Prostate gland (tissue), 2 donors: ENCODE measurements around the gene FAM241A. TPM values are rescaled to one million over a fixed set of nuclear protein-coding genes. Genes with fewer than 3 reads are reported as not detected.
A peak's percentile ranks its signal among the peaks of the same experiment; 100 is the strongest.

Experiments used
- DNase-seq: peaks from one replicate; pipeline ENCODE4 v3.0.0-alpha.2; 2019; ENCODE audit warnings: low spot score
- H3K27ac ChIP-seq, 2 donors: fragments of 200-600 bp; sonication (generic); 2 replicates each; pipeline ENCODE4 v1.5.1; 2017 to 2019
- H3K27me3 ChIP-seq: fragments of 200-600 bp; sonication (generic); replicated peaks from 2 replicates; pipeline ENCODE4 v1.5.1; 2019; ENCODE audit not compliant: insufficient read depth
- H3K36me3 ChIP-seq, 2 donors: fragments of 200-600 bp; sonication (generic); 1 replicate in 1 of 2; 2 replicates in 1 of 2; pipeline versions ENCODE4 v1.5.1 to v1.8.1; 2017 to 2019
- H3K4me1 ChIP-seq: fragments of 200-600 bp; sonication (generic); replicated peaks from 2 replicates; pipeline ENCODE4 v1.5.1; 2019
- H3K4me3 ChIP-seq, 2 donors: fragments of 200-600 bp; sonication (generic); 2 replicates each; pipeline ENCODE4 v1.5.1; 2017 to 2019
- H3K9me3 ChIP-seq: fragments of 200-600 bp; sonication (generic); 2 replicates; pipeline ENCODE4 v1.5.1; 2017
- CTCF ChIP-seq, 4 experiments: fragments of 200-600 bp in 2 of 4; fragments of 450-650 bp in 2 of 4; sonication (generic) in 2 of 4; IDR thresholded peaks; 1 replicate in 3 of 4; 2 replicates in 1 of 4; pipeline ENCODE4 v1.5.1; 2016 to 2019; ENCODE audit warnings: antibody characterized with exemption in 4 of 4, mild to moderate bottlenecking in 2 of 4, moderate library complexity in 2 of 4
- POLR2A ChIP-seq: fragments of 450-650 bp; IDR thresholded peaks from one replicate; pipeline ENCODE4 v1.6.1; 2016; ENCODE audit warnings: antibody characterized with exemption, mild to moderate bottlenecking
- POLR2AphosphoS5 ChIP-seq: sonication (generic); formaldehyde crosslinking; IDR thresholded peaks from one replicate; pipeline ENCODE4 v1.6.1; 2017; ENCODE audit warnings: antibody characterized with exemption
- WGBS: methylation state at CpG from one replicate; pipeline ENCODE4 v1.1.5; 2018; 5-methylcytosine and 5-hydroxymethylcytosine counted together
- intact Hi-C: fragments of 100-400 bp; cut with DNase I; formaldehyde crosslinking; loops from one replicate; pipeline ENCODE4 v1.14.2; 2022
- total RNA-seq, 2 donors: library from RNA; depleted of rRNA; stranded (reverse); fragments of >200 nt; gene quantifications; one replicate each; pipeline ENCODE4 v1.1.0, GENCODE V29; 2016

FAM241A gene
- total RNA-seq, 2 donors from 2014 or later = 3.6 to 3.7 TPM

GRCh38 chr4:112213091-112213490, 67.8 kb downstream of the FAM241A start:
- Histone ChIP-seq H3K4me1 (no peaks in the 10 kb centered on the region), H3K27ac (no peak overlapping the region), H3K4me3 (no peak overlapping the region), H3K36me3 (no peaks in the 10 kb centered on the region), H3K27me3 (no peaks in the 10 kb centered on the region), H3K9me3 (no peaks in the 10 kb centered on the region)
- no peak for DNase-seq
- WGBS = 80% methylated on average over 2 of the region's 2 CpGs
- TF ChIP-seq POLR2AphosphoS5 (no peak), POLR2A (no peak), CTCF (IDR thresholded peaks at IDR 0.05) (no peak)
- intact Hi-C loops = no loop called here

GRCh38 chr4:112213856-112214255, 68.6 kb downstream of the FAM241A start:
- no peak for DNase-seq
- Histone ChIP-seq H3K27me3 (no peaks in the 10 kb centered on the region), H3K9me3 (no peaks in the 10 kb centered on the region), H3K4me1 (no peaks in the 10 kb centered on the region), H3K4me3 (no peak overlapping the region), H3K27ac (no peak overlapping the region), H3K36me3 (no peaks in the 10 kb centered on the region)
- intact Hi-C loops = no loop called here
- 74% methylated on average over 3 of the region's 3 CpGs for WGBS
- TF ChIP-seq POLR2A (no peak), POLR2AphosphoS5 (no peak)

GRCh38 chr4:112214390-112215264, 69.4 kb downstream of the FAM241A start:
- H3K4me3 ChIP-seq = no peak overlapping the region
- no peak for TF ChIP-seq POLR2A
- TF ChIP-seq POLR2AphosphoS5 = no peak
- peak in 3 of 4 experiments; percentile 38 to 70 (median 63) for TF ChIP-seq CTCF (IDR thresholded peaks at IDR 0.05)
- no peak for DNase-seq
- H3K27me3 ChIP-seq = no peaks in the 10 kb centered on the region
- no peaks in the 10 kb centered on the region for H3K36me3 ChIP-seq
- no peak overlapping the region for H3K27ac ChIP-seq
- H3K4me1 ChIP-seq = no peaks in the 10 kb centered on the region
- H3K9me3 ChIP-seq = no peaks in the 10 kb centered on the region
- intact Hi-C loops = no loop called here

GRCh38 chr4:112219826-112220366, 74.6 kb downstream of the FAM241A start:
- TF ChIP-seq CTCF (IDR thresholded peaks at IDR 0.05) = no peak
- no peak for TF ChIP-seq POLR2AphosphoS5
- no peak for TF ChIP-seq POLR2A
- no peaks in the 10 kb centered on the region for H3K9me3 ChIP-seq
- H3K36me3 ChIP-seq = no peaks in the 10 kb centered on the region
- 98% methylated on average over 7 of the region's 7 CpGs for WGBS
- H3K27me3 ChIP-seq = no peaks in the 10 kb centered on the region
- DNase-seq = no peak
- H3K4me1 ChIP-seq = no peaks in the 10 kb centered on the region
- H3K4me3 ChIP-seq = no peak overlapping the region
- intact Hi-C loops = no loop called here
- no peak overlapping the region for H3K27ac ChIP-seq

GRCh38 chr4:112222219-112222955, 77.1 kb downstream of the FAM241A start:
- Histone ChIP-seq H3K27me3 (no peaks in the 10 kb centered on the region), H3K4me1 (no peaks in the 10 kb centered on the region), H3K27ac (no peak overlapping the region), H3K36me3 (no peaks in the 10 kb centered on the region), H3K9me3 (no peaks in the 10 kb centered on the region), H3K4me3 (no peak overlapping the region)
- no peak for DNase-seq
- intact Hi-C loops = no loop called here
- TF ChIP-seq CTCF (IDR thresholded peaks at IDR 0.05) = no peak
- no peak for TF ChIP-seq POLR2A
- whole genome bisulfite sequencing = 96% methylated on average over 39 of the region's 43 CpGs
